Stimulated activated CD8-positive, alpha-beta memory T cell treated with anti-CD3 and anti-CD28 coated beads, Interleukin-7, amount 100 ng/mL, for 1 hour (primary cell): ENCODE measurements around the gene RPL18A.
A peak's percentile ranks its signal among the peaks of the same experiment; 100 is the strongest.
"Not testable (repeated sequence)": the region's sequence is repeated elsewhere in the genome, so short reads cannot be mapped to it uniquely, and the experiment has no call there.

Source experiments
- DNase-seq, 2 donors: peaks; one replicate each; pipeline ENCODE4 v3.0.0-alpha.2; 2020; ENCODE audit warnings: low read depth in 2 of 2

Gene RPL18A

DNA sequence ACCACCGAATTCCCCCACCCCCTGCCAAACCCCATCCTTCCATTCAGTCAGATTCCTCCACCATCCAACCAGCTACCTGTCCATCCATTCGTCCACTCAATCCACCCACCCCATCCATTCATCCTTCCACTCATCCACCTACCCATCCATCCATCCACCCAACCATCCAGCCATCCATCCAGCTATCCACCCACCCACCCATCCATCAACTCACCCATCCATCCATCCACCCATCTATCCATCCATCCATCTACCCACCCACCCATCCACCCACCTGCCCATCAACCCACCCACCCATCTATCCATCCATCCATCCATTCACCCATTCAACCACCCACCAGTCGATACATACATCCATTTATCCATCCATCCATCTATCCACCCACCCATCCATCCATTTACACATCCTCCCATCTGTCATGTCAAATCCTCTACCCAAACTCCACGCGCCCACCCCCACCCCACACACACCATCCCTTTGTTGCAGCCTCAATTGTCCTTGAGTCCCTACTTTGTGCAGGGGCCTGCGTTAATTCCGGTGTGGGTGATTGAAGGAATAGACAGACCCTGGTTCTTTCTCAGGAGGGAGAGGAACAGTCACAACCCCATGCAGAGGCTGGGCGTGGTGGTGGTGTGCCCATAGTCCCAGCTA, 6.7 kb downstream of the RPL18A start:
- DNase-seq: no peak

DNA sequence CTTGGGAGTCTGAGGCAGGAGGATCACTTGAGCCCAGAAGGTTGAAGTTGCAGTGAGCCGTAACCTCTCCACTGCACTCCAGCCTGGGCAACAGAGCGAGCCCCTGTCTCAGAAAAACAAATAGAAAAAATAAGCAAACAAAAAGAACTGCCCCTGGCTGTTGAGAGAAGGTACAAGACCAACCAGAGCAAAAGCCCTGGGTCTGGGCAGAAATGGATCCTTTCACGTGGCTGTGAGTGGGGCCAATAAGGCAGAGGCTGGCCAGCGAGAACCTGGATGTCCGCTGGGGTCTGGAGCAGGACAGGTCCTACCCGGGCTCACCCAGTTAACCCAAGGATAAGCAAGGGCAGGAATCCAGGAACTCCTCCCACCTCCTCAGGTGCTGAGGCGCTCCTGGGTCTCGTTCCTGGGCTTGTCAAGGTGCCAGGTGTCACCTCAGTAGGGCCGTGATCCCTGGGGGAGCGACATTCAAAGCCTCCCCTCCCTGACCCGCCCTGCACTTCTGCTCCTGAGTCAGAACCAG, 7.3 kb downstream of the RPL18A start:
- DNase-seq: no peak

DNA sequence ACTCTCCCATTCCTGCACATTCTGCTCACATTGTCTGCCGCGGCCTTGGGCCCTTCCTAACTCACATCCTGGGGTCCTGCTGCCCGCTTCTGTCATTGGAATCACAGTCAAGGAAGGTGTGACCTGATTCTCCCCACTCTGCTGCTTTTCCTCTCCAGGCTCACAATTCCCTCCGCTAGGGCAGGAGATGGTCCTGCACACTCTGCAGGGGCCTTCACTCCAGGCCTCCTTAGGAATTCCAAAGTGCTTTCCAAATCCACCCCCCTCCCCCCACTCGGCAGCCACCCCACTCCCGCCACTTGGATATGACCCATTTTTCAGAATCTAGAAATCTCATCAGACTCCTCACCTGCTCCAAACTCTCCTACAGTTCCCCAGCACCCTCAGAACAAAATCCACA, 9.0 kb downstream of the RPL18A start:
- no peak for DNase-seq

DNA sequence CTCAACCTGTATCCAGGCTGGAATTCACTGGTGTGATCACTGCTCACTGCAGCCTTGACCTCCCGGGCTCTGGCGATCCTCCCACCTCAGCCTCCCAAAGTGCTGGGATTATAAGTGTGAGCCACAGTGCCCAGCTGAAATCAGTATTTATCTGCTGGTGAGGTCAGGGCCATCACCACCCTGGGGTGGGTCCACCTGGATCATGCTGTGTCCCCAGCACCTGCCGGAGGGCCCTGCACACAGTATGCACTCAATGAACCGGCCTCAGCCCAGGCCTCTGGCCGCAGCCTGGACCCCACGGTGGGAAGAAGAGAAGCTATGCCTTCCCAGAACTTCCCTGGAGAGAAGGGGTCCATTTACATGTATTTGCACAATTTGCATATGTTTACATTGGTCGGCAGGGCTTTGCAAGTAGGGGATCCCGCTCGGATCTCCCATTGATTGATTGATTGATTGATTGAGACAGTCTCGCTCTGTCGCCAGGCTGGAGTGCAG, 9.5 kb downstream of the RPL18A start:
- DNase-seq: no peak

DNA sequence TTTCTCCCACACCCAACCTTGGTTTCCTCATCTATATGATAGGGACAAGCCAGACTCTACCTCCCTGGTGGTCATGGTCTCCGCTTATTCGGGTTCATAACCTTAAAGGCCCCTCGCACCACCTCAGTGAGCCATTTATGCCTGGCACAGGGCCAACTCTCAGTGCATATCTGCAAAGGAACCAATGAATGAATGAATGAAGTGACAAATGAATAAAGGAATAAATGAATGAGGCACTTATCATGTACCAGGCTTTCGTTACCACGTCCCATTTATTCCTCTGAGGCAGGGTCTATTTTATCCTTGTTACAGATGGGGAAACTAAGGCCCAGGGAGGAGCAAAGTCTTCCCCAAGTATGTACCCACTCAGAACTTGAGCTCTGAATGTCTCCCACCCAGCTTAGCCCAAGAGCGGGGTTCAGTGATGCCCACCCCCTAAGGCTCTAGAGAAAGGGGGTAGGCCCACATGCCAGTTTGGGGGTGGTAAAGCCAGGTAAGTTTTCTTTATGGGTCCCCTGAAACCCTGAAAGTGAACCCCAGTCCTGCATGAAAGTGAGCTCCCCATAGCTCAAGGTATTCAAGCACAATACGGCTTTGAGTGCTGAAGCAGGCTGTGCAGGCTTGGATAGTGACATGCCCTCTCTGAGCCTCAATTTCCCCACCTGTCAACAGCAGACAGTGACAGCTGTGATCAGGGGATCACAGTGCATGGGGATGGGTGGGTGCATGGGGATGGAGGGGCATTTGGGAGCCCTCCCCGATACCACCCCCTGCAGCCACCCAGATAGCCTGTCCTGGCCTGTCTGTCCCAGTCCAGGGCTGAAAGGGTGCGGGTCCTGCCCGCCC, 11.5 kb downstream of the RPL18A start:
- DNase-seq: no peak

DNA sequence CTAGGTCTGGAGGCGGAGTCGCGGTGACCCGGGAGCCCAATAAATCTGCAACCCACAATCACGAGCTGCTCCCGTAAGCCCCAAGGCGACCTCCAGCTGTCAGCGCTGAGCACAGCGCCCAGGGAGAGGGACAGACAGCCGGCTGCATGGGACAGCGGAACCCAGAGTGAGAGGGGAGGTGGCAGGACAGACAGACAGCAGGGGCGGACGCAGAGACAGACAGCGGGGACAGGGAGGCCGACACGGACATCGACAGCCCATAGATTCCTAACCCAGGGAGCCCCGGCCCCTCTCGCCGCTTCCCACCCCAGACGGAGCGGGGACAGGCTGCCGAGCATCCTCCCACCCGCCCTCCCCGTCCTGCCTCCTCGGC, 12.2 kb downstream of the RPL18A start, which contains the start of gene SLC5A5:
Gene SLC5A5 (plus strand): TSS at position 68 of the 373 bp plus-strand sequence. CDS start 375 bp downstream, outside the sequence.
- DNase-seq: no peak

DNA sequence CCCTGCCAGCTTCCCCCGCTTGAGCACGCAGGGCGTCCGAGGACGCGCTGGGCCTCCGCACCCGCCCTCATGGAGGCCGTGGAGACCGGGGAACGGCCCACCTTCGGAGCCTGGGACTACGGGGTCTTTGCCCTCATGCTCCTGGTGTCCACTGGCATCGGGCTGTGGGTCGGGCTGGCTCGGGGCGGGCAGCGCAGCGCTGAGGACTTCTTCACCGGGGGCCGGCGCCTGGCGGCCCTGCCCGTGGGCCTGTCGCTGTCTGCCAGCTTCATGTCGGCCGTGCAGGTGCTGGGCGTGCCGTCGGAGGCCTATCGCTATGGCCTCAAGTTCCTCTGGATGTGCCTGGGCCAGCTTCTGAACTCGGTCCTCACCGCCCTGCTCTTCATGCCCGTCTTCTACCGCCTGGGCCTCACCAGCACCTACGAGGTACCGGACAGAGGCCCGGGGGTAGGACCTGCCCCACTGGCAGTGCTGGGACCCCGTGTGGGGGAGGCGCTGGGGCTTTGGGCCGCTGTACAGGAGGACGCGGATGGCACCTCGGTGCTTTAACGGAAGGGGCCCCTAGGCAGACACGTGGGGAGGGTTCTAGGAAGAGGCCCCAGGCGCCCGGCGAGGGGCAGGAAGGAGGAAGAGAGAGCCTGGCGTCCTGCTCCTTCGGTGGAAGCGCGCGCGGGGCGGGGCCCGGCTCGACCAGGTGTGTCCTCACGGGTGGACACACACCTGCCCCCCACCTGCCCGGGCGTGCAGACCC, 12.7 kb downstream of the RPL18A start:
- no peak for DNase-seq

DNA sequence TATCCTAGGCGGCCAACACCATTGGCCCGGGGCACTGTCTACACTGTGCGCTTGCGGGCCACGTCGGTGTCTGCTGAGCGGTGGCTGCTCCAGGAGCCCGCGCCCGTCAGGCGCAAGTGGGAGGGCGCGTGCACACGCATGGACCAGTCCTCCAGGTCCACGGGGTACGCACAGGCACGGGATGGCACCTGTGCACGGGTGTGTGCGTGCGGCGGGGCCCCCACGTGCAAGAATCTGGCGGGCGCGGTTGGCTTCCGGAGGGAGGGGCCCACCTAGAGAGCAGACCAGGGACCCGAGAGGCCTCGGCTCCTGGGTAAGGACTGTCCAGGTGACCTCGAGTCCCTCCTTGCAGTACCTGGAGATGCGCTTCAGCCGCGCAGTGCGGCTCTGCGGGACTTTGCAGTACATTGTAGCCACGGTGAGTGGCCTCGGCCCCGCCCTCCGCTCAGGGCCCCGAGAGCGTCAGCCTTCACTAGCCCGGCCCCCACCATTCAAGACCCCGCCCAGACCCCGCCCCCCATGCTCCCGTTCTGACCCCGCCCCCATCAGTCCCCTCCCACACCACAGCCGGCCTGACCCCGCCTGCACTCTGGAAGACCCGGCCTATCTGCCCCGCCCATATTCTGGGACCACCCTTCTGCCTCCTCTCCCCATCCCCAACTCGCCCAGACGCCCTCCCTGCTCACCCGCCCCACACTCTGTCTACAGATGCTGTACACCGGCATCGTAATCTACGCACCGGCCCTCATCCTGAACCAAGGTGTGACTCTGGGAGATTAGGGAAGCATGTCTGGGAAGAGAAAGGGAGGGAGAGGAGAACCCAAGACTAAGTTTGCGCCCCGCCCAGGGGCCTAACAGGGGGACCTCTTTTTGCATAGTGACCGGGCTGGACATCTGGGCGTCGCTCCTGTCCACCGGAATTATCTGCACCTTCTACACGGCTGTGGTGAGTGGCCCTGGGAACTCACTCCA, 14.4 kb downstream of the RPL18A start:
- DNase-seq: peak in 1 of 2 donors; percentile 36

DNA sequence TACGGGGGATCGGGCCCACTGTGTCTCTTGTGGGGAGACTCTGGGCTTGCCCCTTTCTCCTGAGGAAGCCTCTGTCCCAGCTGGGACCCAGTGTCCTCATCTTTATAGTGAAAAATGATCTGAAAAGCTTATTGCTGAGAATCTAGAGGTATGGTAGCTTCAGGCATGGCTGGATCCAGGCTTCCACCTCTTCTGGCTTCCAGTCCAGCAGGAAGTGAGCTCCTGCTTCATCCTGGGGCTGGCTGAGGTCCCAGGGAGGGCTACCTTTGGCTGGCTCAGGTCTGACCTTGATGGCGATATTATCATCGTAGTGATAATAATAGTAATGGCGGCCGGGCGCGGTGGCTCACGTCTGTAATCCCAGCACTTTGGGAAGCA, 15.0 kb downstream of the RPL18A start:
- no peak for DNase-seq

DNA sequence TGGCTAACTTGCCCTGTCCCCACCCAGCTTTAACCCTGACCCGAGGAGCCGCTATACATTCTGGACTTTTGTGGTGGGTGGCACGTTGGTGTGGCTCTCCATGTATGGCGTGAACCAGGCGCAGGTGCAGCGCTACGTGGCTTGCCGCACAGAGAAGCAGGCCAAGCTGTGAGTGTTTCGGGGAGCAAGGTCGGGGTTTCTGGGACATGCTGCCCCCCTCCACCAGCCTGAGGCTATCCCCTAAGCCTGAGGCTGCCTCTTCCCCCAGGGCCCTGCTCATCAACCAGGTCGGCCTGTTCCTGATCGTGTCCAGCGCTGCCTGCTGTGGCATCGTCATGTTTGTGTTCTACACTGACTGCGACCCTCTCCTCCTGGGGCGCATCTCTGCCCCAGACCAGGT, 18.0 kb downstream of the RPL18A start:
- no peak for DNase-seq

DNA sequence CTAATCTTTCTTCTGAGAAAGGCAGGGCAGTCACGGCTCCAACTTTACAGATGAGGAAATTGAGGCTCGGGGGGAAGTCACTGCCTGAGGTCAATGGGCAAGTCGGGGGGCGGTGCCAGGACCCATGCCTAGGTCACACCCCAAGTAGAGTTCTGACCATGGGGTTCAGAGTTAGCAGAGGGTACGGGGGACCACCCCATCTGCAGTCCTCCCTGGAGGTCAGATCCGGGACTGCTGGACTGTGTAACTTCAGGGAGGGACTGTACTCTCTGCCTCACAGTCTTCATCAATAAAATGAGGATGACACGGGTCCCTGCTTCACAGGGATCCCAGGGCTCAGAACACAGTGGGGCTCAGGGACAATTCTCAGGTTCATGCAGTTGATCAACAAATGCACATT, 19.8 kb downstream of the RPL18A start:
- no peak for DNase-seq

DNA sequence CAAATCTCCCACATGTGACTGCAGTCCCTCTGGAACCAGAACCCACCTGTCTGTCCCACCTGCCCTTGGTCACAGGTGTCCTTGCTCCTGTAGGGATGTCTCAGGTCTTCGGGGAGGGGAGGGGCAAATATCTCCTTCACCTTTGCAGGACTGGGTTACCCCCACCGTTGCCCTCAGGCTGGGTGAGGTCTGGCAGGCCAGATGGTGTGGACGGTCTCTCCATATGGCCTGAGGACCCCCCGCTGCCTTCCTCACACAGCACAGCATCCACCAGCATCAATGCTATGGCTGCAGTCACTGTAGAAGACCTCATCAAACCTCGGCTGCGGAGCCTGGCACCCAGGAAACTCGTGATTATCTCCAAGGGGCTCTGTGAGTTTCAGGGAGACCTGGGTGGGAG, 22.0 kb downstream of the RPL18A start:
- DNase-seq: no peak

DNA sequence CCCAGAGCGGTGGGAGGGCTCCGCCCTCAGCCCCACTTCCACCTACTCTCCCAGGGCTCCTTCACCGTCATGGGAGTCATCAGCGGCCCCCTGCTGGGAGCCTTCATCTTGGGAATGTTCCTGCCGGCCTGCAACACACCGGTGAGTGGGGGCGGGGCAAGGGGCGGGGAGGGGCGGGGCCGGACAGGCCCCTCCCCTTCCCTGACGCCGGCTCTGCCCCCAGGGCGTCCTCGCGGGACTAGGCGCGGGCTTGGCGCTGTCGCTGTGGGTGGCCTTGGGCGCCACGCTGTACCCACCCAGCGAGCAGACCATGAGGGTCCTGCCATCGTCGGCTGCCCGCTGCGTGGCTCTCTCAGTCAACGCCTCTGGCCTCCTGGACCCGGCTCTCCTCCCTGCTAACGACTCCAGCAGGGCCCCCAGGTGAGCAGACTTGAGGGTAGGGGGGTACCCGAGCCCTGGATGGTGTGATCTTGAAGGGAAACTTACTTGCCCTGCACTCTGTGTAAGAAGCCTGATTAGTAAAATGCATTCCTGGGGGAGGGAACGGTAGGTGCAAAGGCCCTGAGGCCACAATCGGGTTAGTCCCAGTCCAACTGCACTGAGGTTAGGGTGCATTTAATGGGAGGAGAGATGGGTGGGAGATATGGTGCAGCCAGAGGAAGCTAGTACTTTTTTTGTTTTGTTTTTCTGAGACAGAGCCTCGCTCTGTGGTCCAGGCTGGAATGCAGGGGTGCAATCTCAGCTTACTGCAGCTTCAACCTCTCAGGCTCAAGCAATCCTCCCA, 24.1 kb downstream of the RPL18A start:
- DNase-seq: no peak

DNA sequence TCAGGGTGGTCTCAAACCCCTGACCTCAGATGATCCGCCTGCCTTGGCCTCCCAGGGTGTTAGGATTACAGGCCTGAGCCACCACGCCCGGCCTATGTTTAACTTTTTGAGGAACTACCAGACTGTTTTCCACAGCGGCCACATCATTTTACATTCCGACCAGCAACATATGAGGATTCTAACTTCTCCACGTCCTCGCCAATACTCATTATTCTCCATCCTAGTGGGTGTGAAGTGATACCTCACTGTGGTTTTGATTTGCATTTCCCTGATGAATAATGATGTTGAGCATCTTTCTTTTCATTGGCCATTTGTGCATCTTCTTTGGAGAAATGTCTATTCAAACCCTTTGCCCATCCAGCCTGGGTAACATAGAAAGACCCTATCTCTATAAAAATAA, 26.8 kb downstream of the RPL18A start:
- no peak for DNase-seq

DNA sequence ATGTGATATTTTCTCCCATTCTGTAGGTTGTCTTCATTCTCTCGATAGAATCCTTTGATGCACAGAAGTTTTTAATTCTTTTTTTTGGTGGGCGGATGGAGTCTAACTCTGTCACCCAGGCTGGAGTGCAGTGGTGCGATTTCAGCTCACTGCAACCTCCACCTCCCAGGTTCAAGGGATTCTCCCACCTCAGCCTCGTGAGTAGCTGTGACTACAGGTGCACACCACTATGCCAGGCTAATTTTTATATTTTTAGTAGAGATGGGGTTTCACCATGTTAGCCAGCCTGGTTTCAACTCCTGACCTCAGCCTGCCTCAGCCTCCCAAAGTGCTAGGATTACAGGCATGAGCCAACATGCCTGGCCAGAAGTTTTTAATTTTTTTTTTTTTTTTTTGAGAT, 27.5 kb downstream of the RPL18A start:
- not testable (repeated sequence) for DNase-seq

DNA sequence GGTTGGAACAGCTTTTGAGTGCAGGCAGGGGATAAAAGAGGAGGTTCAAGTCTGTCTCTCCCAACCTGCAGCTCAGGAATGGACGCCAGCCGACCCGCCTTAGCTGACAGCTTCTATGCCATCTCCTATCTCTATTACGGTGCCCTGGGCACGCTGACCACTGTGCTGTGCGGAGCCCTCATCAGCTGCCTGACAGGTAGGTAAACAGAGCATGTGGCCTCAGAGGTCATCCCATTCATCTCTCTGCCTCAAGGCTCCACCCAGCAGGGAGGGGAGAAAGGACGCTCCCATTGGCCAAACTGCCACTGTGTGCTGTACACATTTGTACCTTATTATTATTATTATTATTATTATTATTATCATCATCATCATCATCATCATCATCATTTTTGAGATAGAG, 28.6 kb downstream of the RPL18A start:
- DNase-seq: no peak

DNA sequence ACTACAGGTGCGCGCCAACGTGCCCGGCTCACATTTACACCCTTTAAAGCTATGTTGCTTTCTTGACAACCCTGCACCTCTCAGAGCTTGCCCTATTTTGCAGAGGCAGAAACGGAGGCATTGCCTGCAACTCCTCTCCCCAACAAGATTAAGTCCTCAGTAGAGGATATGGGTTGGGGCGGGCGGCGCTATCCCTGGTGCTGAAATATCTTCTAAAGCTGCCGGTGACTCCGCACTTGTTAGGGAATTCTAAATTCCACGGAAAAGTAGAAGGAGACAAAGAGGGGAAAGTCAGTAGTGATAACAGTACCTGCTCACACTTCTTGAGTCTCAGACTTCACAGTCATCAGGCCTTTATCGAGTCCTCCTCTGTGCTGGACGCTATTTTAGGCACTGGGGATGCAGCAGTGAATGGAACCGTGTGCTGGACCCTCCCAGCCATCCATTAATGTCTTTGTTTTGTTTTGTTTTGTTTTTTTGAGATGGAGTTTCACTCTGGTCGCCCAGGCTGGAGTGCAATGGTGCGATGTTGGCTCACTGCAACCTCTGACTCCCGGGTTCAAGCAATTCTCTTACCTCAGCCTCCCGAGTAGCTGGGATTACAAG, 30.0 kb downstream of the RPL18A start:
- DNase-seq: no peak

DNA sequence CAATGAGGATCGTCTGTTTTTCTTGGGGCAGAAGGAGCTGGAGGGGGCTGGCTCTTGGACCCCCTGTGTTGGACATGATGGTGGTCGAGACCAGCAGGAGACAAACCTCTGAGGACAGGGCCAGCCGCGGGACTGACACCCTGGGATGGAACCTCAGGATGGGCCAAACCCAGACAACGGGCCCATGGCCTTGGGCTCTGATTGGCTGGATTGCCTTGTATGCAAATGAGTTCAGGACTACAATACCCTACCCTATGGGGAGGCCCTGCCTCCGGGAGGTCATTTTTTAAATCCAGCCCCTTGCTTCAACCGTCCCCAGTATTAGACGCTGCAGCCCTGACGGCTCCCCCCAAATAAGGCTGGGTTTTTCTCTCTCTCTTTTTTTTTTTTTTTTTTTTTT, 34.1 kb downstream of the RPL18A start:
- no peak for DNase-seq

DNA sequence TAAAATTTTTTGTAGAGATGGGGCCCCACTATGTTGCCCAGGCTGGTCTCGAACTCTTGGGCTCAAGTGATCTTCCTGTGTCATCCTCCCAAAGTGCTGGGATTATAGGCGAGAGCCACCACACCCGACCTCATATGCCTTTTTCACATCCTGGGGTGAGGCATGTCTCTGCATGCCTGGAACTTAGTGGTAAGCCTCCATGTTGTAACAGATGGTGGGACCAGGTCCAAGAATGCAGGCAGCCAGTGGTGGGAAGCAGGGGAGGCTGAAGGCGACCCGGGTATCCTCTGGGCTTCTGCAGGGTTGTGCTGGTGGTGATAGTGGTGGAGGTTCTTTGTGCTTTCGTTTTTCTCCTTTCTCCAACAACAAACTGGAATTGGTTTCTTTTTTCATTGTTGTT, 43.0 kb downstream of the RPL18A start:
- DNase-seq: no peak

DNA sequence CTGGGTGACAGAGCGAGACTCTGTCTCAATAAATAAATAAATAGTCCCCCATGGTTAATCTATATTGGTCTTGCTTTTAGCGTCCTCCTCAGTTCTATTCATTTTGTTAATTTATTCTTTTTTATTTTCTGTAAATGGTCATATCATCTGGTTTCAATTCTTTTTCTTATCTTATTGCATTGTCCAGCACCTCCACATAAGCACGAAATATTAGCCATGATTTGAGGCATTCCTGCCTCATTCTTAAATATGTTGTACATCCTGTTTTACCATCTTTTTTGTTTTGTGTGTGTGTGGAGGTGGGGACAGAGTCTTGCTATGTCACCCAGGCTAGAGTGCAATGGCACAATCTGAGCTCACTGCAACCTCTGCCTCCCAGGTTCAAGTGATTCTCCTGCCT, 48.5 kb downstream of the RPL18A start:
- DNase-seq: no peak
